GM18498 (cell line): ENCODE data around the gene HEPN1.

Source experiments
- ATAC-seq: cut with Tn5 transposase; IDR thresholded peaks from one replicate; pipeline ENCODE4 v1.9.1; 2021; ENCODE audit warnings: mild to moderate bottlenecking, moderate library complexity; ENCODE audit not compliant: unreplicated experiment

The HEPN1 gene

GRCh38 chr11:124918950-124919349 is at the start of gene HEPN1:
TSS of gene HEPN1 (plus strand) at chr11:124919250.
- ATAC-seq = no peak

- ATAC-seq = no peak
Measured at GRCh38 chr11:124869331-124869730, 49.7 kb upstream of the HEPN1 start.

GRCh38 chr11:124869856-124870387 is 49.1 kb upstream of the HEPN1 start:
- no peak for ATAC-seq

DNA sequence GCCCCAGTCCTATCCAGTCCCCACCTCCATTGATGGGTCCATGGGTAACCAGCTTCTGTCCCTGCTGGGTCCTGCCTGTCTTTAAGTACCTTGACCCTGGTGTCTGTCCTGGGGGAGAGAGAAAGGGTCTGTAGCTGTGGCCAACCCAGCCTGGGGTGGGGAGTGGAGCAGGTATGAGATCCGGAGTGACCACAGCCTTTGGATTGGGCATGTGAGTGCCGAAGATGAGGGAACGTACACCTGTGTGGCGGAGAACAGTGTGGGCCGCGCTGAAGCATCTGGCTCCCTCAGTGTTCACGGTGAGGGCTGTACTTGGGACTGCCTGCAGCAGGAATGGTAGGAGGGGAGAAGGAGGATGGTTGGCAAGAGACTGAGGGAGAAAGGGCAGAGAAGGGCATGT is 48.6 kb upstream of the HEPN1 start:
- no peak for ATAC-seq

DNA sequence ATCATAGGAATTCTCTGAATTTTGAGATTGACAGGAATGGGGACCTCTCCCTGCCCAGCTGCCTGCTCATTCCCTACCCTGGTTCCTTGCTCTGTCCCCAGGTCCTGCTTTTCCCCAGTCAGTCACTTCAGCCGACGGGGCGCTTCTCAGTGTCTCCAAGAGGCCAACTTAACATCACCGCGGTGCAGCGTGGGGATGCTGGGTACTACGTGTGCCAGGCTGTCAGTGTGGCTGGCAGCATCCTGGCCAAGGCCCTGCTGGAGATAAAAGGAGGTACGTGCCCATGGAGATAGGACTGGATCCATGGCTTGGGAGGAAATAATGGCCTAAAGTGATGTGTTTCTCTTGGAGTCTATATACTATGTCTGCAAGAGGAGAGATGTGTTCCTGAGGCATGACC is 46.8 kb upstream of the HEPN1 start:
- ATAC-seq = no peak

DNA sequence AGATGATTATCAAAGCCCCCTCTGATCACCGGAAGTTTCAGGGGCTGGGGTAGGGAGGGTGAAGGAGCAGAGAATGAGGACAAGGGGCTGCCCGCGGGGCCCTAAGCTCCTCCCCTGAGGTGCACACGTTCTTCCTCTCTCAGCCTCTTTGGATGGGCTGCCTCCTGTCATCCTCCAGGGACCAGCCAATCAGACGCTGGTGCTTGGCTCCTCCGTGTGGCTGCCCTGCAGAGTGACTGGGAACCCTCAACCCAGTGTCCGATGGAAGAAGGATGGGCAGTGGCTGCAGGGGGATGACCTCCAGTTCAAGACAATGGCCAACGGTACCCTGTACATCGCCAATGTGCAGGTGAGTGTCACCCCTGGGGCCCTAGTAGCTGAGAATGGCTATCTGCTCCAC is 46.3 kb upstream of the HEPN1 start:
- no peak for ATAC-seq

DNA sequence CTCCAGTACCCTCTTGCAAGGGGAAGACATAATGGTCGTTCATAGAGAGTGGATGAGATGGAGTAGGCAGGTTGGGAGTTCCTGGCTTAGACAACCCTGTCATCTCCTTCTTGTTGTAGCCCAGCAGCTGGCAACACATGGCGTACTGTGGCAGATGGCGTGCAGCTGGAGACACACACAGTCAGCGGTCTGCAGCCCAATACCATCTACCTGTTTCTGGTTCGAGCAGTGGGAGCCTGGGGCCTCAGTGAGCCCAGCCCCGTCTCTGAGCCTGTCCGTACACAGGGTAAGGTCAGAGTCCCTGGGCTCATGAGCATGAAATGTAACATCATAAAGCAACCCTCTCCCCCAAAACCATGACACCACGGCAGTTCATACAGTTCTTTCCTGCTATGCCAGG is 45.1 kb upstream of the HEPN1 start:
- ATAC-seq = no peak

GRCh38 chr11:124874571-124875255 is 44.3 kb upstream of the HEPN1 start:
- no peak for ATAC-seq

GRCh38 chr11:124875401-124875800 is 43.6 kb upstream of the HEPN1 start:
- ATAC-seq = no peak

GRCh38 chr11:124875943-124876817 is 42.9 kb upstream of the HEPN1 start:
- ATAC-seq = peak; percentile 94

DNA sequence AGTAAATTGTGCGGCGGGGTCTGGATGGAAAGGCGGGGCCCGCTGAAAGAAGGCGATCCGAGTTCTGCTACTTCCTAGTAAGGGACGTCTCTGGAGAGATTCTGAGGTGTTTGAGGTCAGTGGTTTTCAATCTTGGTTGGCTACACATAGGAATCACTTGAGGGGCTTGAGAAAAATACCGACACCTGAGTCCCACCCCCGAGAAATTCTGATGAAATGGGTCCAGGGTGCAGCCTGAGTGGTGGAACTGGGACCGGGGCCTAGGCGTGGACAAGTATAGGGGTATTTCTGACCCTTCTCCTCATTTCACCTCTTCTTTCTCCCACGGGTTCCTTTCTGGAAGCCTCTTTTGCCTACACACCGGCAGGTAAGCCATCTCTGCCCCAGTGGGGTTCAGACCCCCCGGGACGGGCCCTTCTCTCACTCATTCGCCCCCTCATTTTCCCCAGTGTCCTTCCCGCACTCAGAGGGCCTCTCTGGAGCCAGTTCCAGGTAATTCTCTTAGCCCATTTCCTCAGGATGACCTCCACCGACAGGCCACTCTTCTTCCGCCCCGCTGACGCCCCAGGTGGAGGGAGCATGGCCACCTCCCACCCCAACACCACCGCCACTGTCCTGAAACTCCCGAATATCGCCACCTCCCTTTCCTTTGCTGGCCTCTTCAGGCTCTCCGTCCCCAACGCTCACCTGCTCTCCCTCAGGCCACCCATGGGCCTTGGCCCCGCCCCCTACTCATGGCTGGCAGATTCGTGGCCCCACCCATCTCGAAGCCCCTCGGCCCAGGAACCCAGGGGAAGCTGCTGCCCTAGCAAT is 42.0 kb upstream of the HEPN1 start:
- no peak for ATAC-seq

- ATAC-seq = no peak
Measured at GRCh38 chr11:124877631-124877909, 41.5 kb upstream of the HEPN1 start.

DNA sequence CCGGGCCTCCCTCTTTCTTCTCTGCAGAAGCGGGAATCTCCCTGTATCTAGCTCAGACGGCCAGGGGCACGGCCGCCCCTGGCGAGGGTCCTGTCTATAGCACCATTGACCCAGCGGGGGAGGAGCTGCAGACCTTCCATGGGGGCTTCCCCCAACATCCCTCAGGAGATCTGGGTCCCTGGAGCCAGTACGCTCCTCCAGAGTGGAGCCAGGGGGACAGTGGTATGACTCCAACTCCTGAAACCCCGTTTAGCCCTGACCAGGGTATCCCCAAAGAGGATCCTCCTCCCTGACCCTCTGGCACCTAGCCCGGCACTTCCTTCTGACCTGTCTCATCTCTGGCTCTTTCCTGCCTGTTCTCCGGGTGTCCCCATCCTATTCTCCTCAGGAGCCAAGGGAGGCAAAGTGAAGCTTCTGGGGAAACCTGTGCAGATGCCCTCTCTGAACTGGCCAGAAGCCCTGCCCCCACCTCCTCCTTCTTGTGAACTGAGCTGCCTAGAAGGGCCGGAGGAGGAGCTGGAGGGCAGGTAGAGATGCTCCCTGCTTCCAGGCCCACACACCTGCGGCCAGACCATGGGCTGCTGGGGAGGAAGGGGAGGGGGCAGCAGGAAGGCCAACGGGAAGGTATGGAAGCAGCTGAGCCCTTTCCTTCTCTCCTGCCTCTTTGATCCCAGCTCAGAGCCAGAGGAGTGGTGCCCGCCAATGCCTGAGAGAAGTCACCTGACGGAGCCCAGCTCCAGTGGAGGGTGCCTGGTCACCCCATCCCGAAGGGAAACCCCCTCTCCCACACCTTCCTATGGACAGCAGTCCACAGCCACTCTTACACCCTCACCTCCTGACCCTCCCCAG is 40.9 kb upstream of the HEPN1 start:
- no peak for ATAC-seq

DNA sequence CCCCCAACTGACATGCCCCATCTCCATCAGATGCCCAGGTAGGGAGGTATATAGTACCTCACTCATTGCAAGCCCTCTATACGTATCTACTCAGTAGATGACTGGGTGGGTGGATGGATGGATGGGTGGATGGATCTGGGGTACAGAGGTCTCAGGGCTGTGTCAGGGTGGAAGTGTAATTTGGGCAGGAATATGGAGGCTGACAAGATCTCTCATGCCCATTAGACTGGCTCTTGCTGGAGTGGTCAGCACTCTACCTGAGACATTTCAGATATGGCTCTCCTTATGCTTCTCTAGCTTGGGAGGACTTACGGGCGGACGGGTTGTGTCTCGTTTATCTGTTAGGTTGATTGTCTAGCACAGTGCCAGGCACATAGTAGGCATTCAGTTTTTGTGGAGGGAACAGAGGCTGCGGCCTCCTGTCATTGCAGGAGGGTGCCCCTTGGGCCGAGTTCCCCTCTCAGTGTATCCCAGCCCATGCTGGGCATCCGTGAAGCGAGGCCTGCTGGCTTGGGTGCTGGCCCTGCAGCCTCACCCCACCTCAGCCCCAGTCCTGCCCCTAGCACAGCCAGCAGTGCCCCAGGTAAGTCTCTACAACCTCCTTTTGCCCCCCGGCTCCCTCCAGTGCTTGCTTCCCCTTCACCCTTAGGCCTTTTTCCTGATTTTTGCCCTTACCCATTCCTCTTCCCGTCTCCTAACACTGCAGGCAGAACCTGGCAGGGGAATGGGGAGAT is 40.1 kb upstream of the HEPN1 start:
- no peak for ATAC-seq

DNA sequence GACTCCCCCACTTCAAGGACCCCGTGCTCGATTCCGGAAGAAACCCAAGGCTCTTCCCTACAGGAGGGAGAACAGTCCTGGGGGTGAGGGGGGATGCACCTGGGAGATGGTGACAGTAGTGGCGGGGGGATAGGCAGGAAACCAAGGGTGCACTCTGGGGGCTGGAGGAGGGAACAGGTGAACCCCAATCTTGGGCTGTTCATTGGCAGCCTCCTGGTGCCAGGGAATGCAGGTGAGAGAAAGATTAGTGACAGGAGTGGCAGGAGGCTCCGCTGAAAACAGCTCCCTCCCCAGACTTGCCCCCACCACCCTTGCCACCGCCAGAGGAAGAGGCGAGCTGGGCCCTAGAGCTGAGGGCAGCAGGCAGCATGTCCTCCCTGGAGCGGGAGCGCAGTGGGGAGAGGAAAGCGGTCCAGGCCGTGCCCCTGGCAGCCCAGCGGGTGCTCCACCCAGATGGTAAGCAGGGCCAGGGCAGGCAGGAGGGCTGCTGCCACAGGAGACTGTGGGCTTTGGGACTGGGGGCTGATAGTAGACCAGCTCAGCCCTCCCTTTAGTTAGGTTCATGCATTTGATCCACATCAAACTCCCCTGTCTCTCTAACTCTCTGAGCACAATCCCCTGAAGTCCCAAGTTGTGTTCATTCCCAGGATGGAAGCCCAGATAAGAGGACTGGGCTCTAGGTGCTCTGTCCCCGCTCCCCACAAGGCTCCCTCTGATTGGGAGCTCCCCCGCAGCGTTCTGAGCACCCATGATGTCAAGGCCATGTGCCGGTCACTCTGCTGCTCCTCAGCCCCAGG is 39.4 kb upstream of the HEPN1 start:
- ATAC-seq = no peak

- no peak for ATAC-seq
Measured at GRCh38 chr11:124880290-124880611, 38.8 kb upstream of the HEPN1 start.

DNA sequence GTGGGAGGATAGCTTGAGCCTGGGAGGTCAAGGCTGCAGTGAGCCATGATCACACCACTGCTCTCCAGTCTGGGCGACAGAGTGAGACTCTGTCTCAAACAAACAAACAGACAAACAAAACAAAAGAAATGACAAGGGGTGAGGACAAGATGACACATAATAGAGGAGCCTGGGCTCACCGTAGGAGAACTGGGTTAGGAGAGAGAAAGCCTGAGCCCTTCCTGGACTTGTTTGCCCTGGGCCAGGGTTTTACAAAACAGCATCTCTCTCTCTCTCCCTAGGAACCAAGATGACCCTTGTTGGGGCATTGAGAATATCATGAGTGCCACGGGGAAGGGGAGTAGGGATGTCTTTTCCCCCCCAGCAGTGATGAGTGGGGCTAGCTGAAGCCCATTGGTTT is 38.1 kb upstream of the HEPN1 start:
- ATAC-seq = no peak

GRCh38 chr11:124882339-124883071 is 36.5 kb upstream of the HEPN1 start:
- no peak for ATAC-seq

GRCh38 chr11:124884340-124884739 is 34.7 kb upstream of the HEPN1 start:
- no peak for ATAC-seq
